ENCODE data around the gene RYR2.

The RYR2 gene

DNA sequence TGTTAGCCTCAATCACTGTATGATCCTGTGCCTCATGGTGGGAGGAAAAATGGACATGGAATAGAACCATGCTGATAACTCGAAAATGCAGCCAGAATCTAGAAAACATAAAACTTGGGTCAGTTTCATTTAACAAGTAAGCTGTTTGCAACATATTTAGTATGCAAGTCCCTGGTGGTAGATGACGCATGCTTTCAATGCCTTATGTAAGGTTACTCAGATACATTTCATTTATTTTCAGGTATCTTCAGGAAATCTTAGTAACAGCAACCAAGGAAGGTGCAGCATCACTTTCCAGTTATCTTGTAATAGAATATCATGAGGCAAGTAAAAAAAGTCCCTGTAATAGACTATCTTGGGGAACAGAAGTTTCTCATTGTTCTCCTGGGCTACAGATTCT, 92.9 kb downstream of the RYR2 start:
- no peak for DNase-seq (ENCODE audit: extremely low spot score)
- TF ChIP-seq PKNOX1 (IDR thresholded peaks at IDR 0.05) (no peak), SUZ12 (IDR thresholded peaks at IDR 0.05) (no peak), FOXK2 (IDR thresholded peaks at IDR 0.05) (no peak), LEF1 (IDR thresholded peaks at IDR 0.05; ENCODE audit: borderline replicate concordance) (no peak), FOXA1 (IDR thresholded peaks at IDR 0.05) (no peak), HDGF (IDR thresholded peaks at IDR 0.05; ENCODE audit: borderline replicate concordance) (no peak), TARDBP (IDR thresholded peaks at IDR 0.05) (no peak), SP1 (IDR thresholded peaks at IDR 0.05) (no peak), ELF4 (IDR thresholded peaks at IDR 0.05) (no peak), NFRKB (IDR thresholded peaks at IDR 0.05) (no peak), CTBP1 (IDR thresholded peaks at IDR 0.05; ENCODE audit: borderline replicate concordance) (no peak), ARNT (IDR thresholded peaks at IDR 0.05) (no peak), ZNF384 (IDR thresholded peaks at IDR 0.05) (no peak), BHLHE40 (IDR thresholded peaks at IDR 0.05; ENCODE audit: borderline replicate concordance) (no peak), L3MBTL2 (conservative IDR thresholded peaks at IDR 0.05) (no peak), FOXM1 (IDR thresholded peaks at IDR 0.05; ENCODE audit: borderline replicate concordance) (no peak)
- ChIA-PET CTCF (interaction anchor here (0.6 kb wide), 1 partner anchor 30 kb away, joined by 9 read pairs; no protein-coding TSS in a partner anchor), POLR2A (no interaction called here)

DNA sequence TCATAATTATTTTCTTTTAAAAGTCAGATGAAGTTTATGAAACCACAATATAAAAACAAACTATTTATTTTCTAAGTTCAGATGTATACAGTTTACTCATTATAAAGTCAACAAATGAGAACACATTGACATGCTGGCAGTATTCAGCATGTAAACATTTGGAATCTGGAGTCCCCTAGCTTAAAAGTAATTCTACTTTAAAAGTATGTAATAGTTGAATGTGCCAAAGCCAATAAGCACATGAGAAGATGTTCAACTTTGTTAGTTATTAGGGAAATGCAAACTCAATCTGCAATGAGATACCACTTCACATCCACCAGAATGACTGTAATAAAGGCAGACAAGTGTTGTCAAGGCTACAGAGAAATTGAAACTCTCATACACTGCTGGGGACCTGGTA, 96.6 kb downstream of the RYR2 start:
- ChIA-PET POLR2A (no interaction called here), CTCF (no interaction called here)
- TF ChIP-seq TARDBP (IDR thresholded peaks at IDR 0.05) = no peak
- no peak for TF ChIP-seq FOXA1 (IDR thresholded peaks at IDR 0.05)
- TF ChIP-seq FOXM1 (IDR thresholded peaks at IDR 0.05; ENCODE audit: borderline replicate concordance) = no peak
- TF ChIP-seq HDGF (IDR thresholded peaks at IDR 0.05; ENCODE audit: borderline replicate concordance) = no peak
- TF ChIP-seq L3MBTL2 (conservative IDR thresholded peaks at IDR 0.05) = no peak
- TF ChIP-seq SUZ12 (IDR thresholded peaks at IDR 0.05) = no peak
- TF ChIP-seq CTBP1 (IDR thresholded peaks at IDR 0.05; ENCODE audit: borderline replicate concordance) = no peak
- TF ChIP-seq BHLHE40 (IDR thresholded peaks at IDR 0.05; ENCODE audit: borderline replicate concordance) = no peak
- no peak for TF ChIP-seq NFRKB (IDR thresholded peaks at IDR 0.05)
- no peak for DNase-seq (ENCODE audit: extremely low spot score)

DNA sequence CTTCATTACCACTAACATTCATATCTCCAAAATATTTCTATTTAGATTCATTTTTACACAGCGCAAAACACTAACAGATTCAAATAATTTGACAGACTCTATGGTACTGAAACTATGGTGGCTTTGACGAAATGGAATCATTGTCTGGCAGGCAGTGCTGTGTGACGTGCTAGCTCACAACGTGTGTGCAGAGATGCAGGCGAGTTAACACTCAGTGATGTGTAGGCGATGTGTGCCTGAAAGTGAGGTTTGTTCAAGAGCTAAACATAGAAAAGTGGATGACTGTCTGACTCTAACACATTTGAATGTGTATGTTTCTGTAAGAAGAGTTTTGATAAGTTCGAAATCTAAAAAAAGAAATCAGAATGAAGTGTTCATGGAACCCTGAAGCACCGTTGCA, 97.7 kb downstream of the RYR2 start:
- no peak for TF ChIP-seq BHLHE40 (IDR thresholded peaks at IDR 0.05; ENCODE audit: borderline replicate concordance)
- no peak for TF ChIP-seq SP1 (IDR thresholded peaks at IDR 0.05)
- no peak for TF ChIP-seq FOXK2 (IDR thresholded peaks at IDR 0.05)
- no peak for TF ChIP-seq CTBP1 (IDR thresholded peaks at IDR 0.05; ENCODE audit: borderline replicate concordance)
- TF ChIP-seq FOXM1 (IDR thresholded peaks at IDR 0.05; ENCODE audit: borderline replicate concordance) = no peak
- TF ChIP-seq ZNF384 (IDR thresholded peaks at IDR 0.05) = no peak
- no peak for TF ChIP-seq FOXA1 (IDR thresholded peaks at IDR 0.05)
- no peak for TF ChIP-seq PKNOX1 (IDR thresholded peaks at IDR 0.05)
- no peak for TF ChIP-seq L3MBTL2 (conservative IDR thresholded peaks at IDR 0.05)
- TF ChIP-seq NFRKB (IDR thresholded peaks at IDR 0.05) = no peak
- no peak for TF ChIP-seq ELF4 (IDR thresholded peaks at IDR 0.05)
- TF ChIP-seq ARNT (IDR thresholded peaks at IDR 0.05) = no peak
- TF ChIP-seq SUZ12 (IDR thresholded peaks at IDR 0.05) = no peak
- TF ChIP-seq HDGF (IDR thresholded peaks at IDR 0.05; ENCODE audit: borderline replicate concordance) = no peak
- no peak for TF ChIP-seq LEF1 (IDR thresholded peaks at IDR 0.05; ENCODE audit: borderline replicate concordance)
- no peak for TF ChIP-seq TARDBP (IDR thresholded peaks at IDR 0.05)
- ChIA-PET POLR2A (no interaction called here), CTCF (no interaction called here)
- no peak for DNase-seq (ENCODE audit: extremely low spot score)

DNA sequence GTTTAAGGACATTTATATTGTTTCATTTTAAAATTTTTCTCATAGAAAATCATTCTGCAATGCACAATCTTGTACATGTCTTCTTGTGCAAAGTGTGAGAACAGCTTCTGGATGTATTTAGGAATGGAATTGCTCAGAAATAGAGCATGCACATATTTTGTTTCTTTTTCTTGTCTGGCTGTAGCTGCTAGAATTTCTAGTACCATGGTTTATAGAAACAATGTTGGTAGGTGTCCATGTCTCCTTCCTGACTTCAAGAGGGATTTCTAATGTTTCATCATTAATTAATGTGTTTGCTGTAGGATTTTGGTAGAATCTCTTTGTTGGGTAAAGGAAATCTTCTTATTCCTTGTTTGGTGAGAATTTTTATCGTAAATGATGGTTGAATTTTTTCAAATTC, 99.0 kb downstream of the RYR2 start:
- POLR2A ChIA-PET = no interaction called here

DNA sequence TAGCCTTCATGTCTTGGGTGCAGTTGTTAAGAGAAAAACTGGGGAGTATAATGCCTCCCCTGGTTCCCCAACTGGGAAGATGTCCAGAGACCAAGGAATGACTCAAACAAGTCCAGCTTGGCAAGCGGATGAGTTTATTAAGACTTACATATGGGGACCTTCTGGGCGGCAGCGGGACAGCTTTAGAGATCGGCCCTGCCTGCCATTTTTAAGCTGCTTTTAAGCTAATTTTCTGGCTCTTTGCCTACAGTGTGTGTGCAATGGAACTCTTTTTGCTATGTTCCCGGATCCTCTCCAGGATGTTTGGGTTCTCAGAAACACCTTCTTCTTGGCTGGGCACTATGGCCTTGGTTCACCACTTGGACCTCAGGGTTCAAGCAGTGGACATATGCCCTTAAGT, 99.5 kb downstream of the RYR2 start:
- CTCF ChIA-PET = interaction anchor here (0.6 kb wide), 1 partner anchor 203 kb away, joined by 3 read pairs; no protein-coding TSS in a partner anchor
- DNase-seq (ENCODE audit: extremely low spot score) = no peak
- no peak for TF ChIP-seq CTBP1 (IDR thresholded peaks at IDR 0.05; ENCODE audit: borderline replicate concordance)
- no peak for TF ChIP-seq NFRKB (IDR thresholded peaks at IDR 0.05)
- no peak for TF ChIP-seq ELF4 (IDR thresholded peaks at IDR 0.05)
- no peak for TF ChIP-seq LEF1 (IDR thresholded peaks at IDR 0.05; ENCODE audit: borderline replicate concordance)
- POLR2A ChIA-PET = no interaction called here

More for the DNA sequence above, 99.0 kb downstream of the RYR2 start:
- CTCF ChIA-PET = interaction anchor here (0.6 kb wide), 2 partner anchors 15 to 204 kb away, joined by 3 read pairs; no protein-coding TSS in a partner anchor
- TF ChIP-seq ZNF384 (IDR thresholded peaks at IDR 0.05) = no peak
- no peak for TF ChIP-seq FOXA1 (IDR thresholded peaks at IDR 0.05)
- no peak for TF ChIP-seq ELF4 (IDR thresholded peaks at IDR 0.05)
- no peak for TF ChIP-seq ARNT (IDR thresholded peaks at IDR 0.05)
- no peak for TF ChIP-seq TARDBP (IDR thresholded peaks at IDR 0.05)
- no peak for TF ChIP-seq SP1 (IDR thresholded peaks at IDR 0.05)
- TF ChIP-seq CTBP1 (IDR thresholded peaks at IDR 0.05; ENCODE audit: borderline replicate concordance) = no peak
- TF ChIP-seq PKNOX1 (IDR thresholded peaks at IDR 0.05) = no peak
- TF ChIP-seq HDGF (IDR thresholded peaks at IDR 0.05; ENCODE audit: borderline replicate concordance) = no peak
- TF ChIP-seq NFRKB (IDR thresholded peaks at IDR 0.05) = no peak
- TF ChIP-seq BHLHE40 (IDR thresholded peaks at IDR 0.05; ENCODE audit: borderline replicate concordance) = no peak
- no peak for TF ChIP-seq FOXK2 (IDR thresholded peaks at IDR 0.05)
- no peak for TF ChIP-seq LEF1 (IDR thresholded peaks at IDR 0.05; ENCODE audit: borderline replicate concordance)
- DNase-seq (ENCODE audit: extremely low spot score) = no peak

DNA sequence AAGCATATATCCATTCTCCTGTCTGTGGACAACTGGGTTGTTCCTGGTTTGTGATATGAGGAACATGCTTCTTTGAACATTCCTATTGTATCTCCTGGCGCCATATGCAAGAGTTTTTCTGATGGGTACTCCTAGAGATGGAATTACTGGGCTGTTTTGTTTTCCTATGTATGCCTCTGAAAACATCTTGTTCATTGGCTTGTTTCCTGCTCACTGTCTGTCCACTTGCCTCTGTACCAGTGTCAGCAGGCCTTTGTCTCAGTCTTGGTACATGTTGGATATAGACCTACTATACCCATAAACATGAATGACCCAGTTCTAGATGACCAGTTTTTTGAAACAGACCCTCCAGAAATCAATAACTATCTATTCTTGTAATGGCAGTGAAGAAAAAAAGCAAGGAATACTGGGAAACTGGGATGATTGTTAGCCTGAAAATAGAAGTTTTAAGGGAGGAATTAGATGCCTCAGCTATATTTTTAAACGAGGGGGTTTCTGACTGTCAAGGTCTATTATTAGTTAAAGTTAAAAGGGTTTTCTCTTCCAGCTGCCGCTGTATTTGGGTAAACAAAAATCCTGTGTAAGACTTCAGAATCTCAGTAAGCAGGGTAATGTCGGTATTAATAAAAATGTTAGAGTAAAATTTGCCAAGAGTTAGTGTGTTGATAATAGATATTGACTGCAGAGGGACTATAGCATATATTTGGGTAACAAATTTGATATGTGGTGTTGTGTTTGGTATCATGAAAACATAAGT, 103.6 kb downstream of the RYR2 start:
- POLR2A ChIA-PET = no interaction called here
- TF ChIP-seq SUZ12 (IDR thresholded peaks at IDR 0.05) (no peak), FOXM1 (IDR thresholded peaks at IDR 0.05; ENCODE audit: borderline replicate concordance) (no peak), CTBP1 (IDR thresholded peaks at IDR 0.05; ENCODE audit: borderline replicate concordance) (no peak), PKNOX1 (IDR thresholded peaks at IDR 0.05) (no peak)
- DNase-seq (ENCODE audit: extremely low spot score) = no peak
- CTCF ChIA-PET = interaction anchor here (0.7 kb wide), 1 partner anchor 32 kb away, joined by 4 read pairs; no protein-coding TSS in a partner anchor

Measured in HEK293T (cell line).